Endothelial cell of umbilical vein (primary cell): Measurements from ENCODE around the gene PSMC3. TPM values are rescaled to one million over a fixed set of nuclear protein-coding genes. Genes with fewer than 3 reads are reported as not detected.

Experiments used
- BruUV-seq: library from RNA; stranded (reverse); fragments of 400-500 nt; replicated peaks from 2 replicates; lab custom pipeline; 2021; lab: Mats Ljungman, UMichigan
- CTCF ChIA-PET: fragments of 300-600, 350-600 bp; sonication (Branson Sonifier 250); formaldehyde crosslinking; loops from one replicate; lab custom pipeline; 2021; ENCODE audit warnings: antibody characterized with exemption, inconsistent platforms; lab: Charles Lee
- POLR2A ChIA-PET: fragments of 300-600, 350-600 bp; sonication (Branson Sonifier 250); formaldehyde crosslinking; loops from one replicate; lab custom pipeline; 2021; ENCODE audit warnings: antibody characterized with exemption, inconsistent platforms; lab: Charles Lee
- DNase-seq: peaks from one replicate; pipeline ENCODE4 v3.0.0-alpha.2; 2011; ENCODE audit warnings: low read depth, low spot score
- FAIRE-seq: peaks from 2 replicates; lab custom pipeline; 2011; peaks lifted over from hg19 to GRCh38; lab: Jason Lieb, UNC
- H2AFZ ChIP-seq: 2 replicates; pipeline ENCODE4 v1.6.0; 2012; ENCODE audit warnings: low read depth, low read length, control low read depth, inconsistent platforms
- H3K27ac ChIP-seq: 2 replicates; pipeline ENCODE4 v1.5.1; 2011; ENCODE audit warnings: low read depth, mild to moderate bottlenecking, control low read depth, low read length, moderate library complexity; ENCODE audit not compliant: insufficient read depth
- H3K27me3 ChIP-seq, 2 experiments: 2 replicates each; pipeline versions ENCODE4 v1.6.0 to v1.6.1; 2011; ENCODE audit warnings: low read length in 2 of 2, mixed read lengths in 1 of 2; ENCODE audit not compliant: control insufficient read depth in 2 of 2, insufficient read depth in 2 of 2
- H3K36me3 ChIP-seq, 2 experiments: 2 replicates in 1 of 2; 3 replicates in 1 of 2; pipeline ENCODE4 v1.5.1; 2011; ENCODE audit warnings: low read length in 2 of 2, mild to moderate bottlenecking in 1 of 2, moderate library complexity in 1 of 2; ENCODE audit not compliant: control insufficient read depth in 2 of 2, insufficient read depth in 2 of 2; ENCODE audit errors: extremely low read depth in 1 of 2
- H3K4me1 ChIP-seq: 3 replicates; pipeline ENCODE4 v1.5.1; 2011; ENCODE audit warnings: mild to moderate bottlenecking, low read length; ENCODE audit not compliant: control insufficient read depth, insufficient read depth; ENCODE audit errors: extremely low read depth
- H3K4me2 ChIP-seq: 2 replicates; pipeline ENCODE4 v1.6.1; 2011; ENCODE audit warnings: low read length, control low read depth, mixed read lengths; ENCODE audit not compliant: insufficient read depth
- H3K4me3 ChIP-seq, 3 experiments: fragments of 200-600 bp in 1 of 3; sonication (generic), shearing (Covaris generic) in 1 of 3; replicated peaks in 1 of 3; 2 replicates each; pipeline ENCODE4 v1.5.1; 2011 to 2016; ENCODE audit warnings: control low read depth in 3 of 3, low read length in 3 of 3, mild to moderate bottlenecking in 2 of 3, inconsistent platforms in 1 of 3, low read depth in 1 of 3, moderate library complexity in 1 of 3; ENCODE audit not compliant: insufficient read depth in 1 of 3
- H3K79me2 ChIP-seq: 2 replicates; pipeline ENCODE4 v1.6.0; 2012; ENCODE audit warnings: low read length, inconsistent platforms; ENCODE audit not compliant: control insufficient read depth, insufficient read depth
- H3K9ac ChIP-seq: replicated peaks from 2 replicates; pipeline ENCODE3; 2011; ENCODE audit warnings: low read length, control low read depth; ENCODE audit not compliant: insufficient read depth; ENCODE audit errors: extremely low read depth
- H3K9me1 ChIP-seq: replicated peaks from 3 replicates; pipeline ENCODE4 v1.6.0; 2011; ENCODE audit warnings: mild to moderate bottlenecking, low read length; ENCODE audit not compliant: control insufficient read depth, insufficient read depth; ENCODE audit errors: extremely low read depth
- H3K9me3 ChIP-seq: replicated peaks from 2 replicates; pipeline ENCODE4 v1.5.1; 2012; ENCODE audit warnings: low read length, inconsistent platforms; ENCODE audit not compliant: control insufficient read depth, insufficient read depth
- H4K20me1 ChIP-seq: replicated peaks from 2 replicates; pipeline ENCODE3; 2011; ENCODE audit warnings: mild to moderate bottlenecking, low read length; ENCODE audit not compliant: control insufficient read depth, insufficient read depth; ENCODE audit errors: extremely low read depth
- CTCF ChIP-seq, 2 donors: IDR thresholded peaks; 1 replicate in 1 of 2; 2 replicates in 1 of 2; pipeline ENCODE4 v1.5.1; 2011; ENCODE audit warnings: low read length in 2 of 2, mild to moderate bottlenecking in 2 of 2, moderate library complexity in 2 of 2, control low read depth in 1 of 2, inconsistent platforms in 1 of 2, low read depth in 1 of 2; ENCODE audit not compliant: insufficient read depth in 1 of 2; ENCODE audit errors: extremely low read depth in 1 of 2
- GATA2 ChIP-seq: IDR thresholded peaks from 2 replicates; pipeline ENCODE4 v1.7.0; 2011; ENCODE audit warnings: low read depth, mild to moderate bottlenecking, moderate library complexity, mixed read lengths, low read length; ENCODE audit not compliant: insufficient read length, insufficient read depth
- MYC ChIP-seq: IDR thresholded peaks from one replicate; pipeline ENCODE4 v1.6.1; 2011; ENCODE audit warnings: mild to moderate bottlenecking, low read depth, low read length
- POLR2A ChIP-seq: IDR thresholded peaks from 2 replicates; pipeline ENCODE4 v1.6.1; 2012; ENCODE audit warnings: low read depth, mild to moderate bottlenecking, control low read depth, low read length
- POLR2AphosphoS5 ChIP-seq: IDR thresholded peaks from 2 replicates; pipeline ENCODE4 v1.6.1; 2012; ENCODE audit warnings: low read depth, mild to moderate bottlenecking, control low read depth, low read length, moderate library complexity; ENCODE audit not compliant: insufficient read depth
- dilution Hi-C: fragments of 300-500 bp; cut with MboI; formaldehyde crosslinking; loops from one replicate; pipeline ENCODE4 v1.15.0; 2019; ENCODE audit warnings: low sequenced_read_pairs; ENCODE audit not compliant: extremely low pct_ligation_motif_present
- intact Hi-C: fragments of 100-400 bp; cut with micrococcal nuclease; formaldehyde crosslinking; loops from one replicate; pipeline ENCODE4 v1.10.0; 2022
- polyA plus RNA-seq, 4 experiments: library from polyadenylated mRNA; depleted of rRNA in 3 of 4; stranded (reverse) in 3 of 4; unstranded in 1 of 4; fragments of >200 nt; gene quantifications; 2 replicates each; pipeline versions ENCODE4 v1.2.1 to v1.2.3, GENCODE V29; 2011 to 2012; ENCODE audit warnings: missing spikeins in 1 of 4
- total RNA-seq: library from RNA; stranded (reverse); gene quantifications from 2 replicates; pipeline ENCODE4 v1.2.3, GENCODE V29; 2021

The PSMC3 gene
- total and polyA plus RNA-seq, 2 donors (not counting 3 experiments of a cell fraction or from before 2014, with no cell fraction given): 179 to 203 TPM

DNA sequence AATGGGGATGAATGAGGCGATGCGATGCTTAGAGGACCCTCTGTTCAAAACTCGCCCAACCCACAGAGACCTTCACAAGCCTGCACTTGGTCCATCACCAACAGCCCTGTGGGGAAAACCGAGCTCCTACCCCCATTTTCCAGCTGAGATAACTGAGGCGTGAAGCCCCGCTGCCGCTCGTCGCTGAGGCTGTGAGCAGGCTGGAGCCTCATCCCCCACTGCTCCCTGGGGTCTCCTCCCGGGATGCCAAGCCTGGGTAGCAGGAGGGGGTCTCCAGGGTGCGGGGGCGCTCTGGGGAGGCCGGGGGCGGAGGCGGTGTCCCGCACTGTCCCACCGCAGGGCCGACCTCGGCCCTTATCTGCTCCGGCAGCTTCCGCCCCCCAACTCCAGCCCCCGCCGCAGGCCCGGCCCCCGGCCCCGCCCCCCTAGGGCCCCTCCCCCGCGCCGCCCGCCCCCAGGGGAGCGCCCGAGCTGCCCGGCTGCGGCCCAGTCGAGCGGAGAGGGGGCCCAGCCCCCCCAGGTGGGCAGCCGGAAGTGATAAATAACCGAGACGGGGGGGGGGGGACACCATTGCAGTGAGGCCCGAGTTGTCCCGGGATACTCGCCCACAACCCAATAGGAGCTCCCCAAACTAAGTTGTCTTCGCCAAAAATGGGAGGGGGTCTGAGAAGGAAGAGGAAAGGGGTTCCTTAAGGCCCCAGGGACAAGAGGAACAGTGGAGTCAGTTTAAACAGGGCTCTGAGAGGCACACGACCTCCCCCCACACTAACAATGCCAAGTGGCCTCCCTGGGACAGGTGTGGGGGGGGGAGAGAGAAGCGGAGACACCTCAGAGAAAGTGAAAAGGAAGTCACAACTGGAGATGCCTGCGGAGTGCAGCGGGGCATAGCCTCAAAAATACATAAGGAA, 26.1 kb downstream of the PSMC3 start:
- dilution Hi-C loops (no loop called here), intact Hi-C loops (no loop called here)
- ChIA-PET POLR2A (no interaction called here), CTCF (interaction anchor here (0.5 to 8.2 kb wide), 7 partner anchors 8 to 1103 kb away, joined by 3 to 74 read pairs (median 4); partner anchors contain the start of gene SLC39A13)
- Histone ChIP-seq H3K4me3 (peak overlapping the region; percentile 30 to 60 (median 34)), H2AFZ (peak overlapping the region; percentile 89), H3K79me2 (no peaks in the 10 kb centered on the region), H3K27ac (no peak overlapping the region), H4K20me1 (no peaks in the 10 kb centered on the region), H3K9me1 (no peaks in the 10 kb centered on the region), H3K4me1 (peaks cover 17% of the 10 kb centered on the region), H3K9ac (peak overlapping the region; percentile 69), H3K4me2 (peak overlapping the region; percentile 83), H3K9me3 (no peaks in the 10 kb centered on the region), H3K27me3 (no peaks in the 10 kb centered on the region), H3K36me3 (no peaks in the 10 kb centered on the region)
- FAIRE-seq (no peak), DNase-seq (no peak)
- BruUV-seq: no TSS peak
- TF ChIP-seq GATA2 (no peak), MYC (no peak), CTCF (IDR thresholded peaks at IDR 0.05; ENCODE audit: extremely low read depth in 1 of 2, insufficient read depth in 1 of 2, low read depth in 1 of 2, low read length in 2 of 2) (no peak), POLR2AphosphoS5 (peak; percentile 56), POLR2A (peak; percentile 30)
